Activated T-helper 17 cell treated with anti-CD3 and anti-CD28 coated beads, Interleukin-2, amount 50 U/mL, for 72 hours (primary cell): ENCODE results near the gene HKDC1. TPM values are rescaled to one million over a fixed set of nuclear protein-coding genes. Genes with fewer than 3 reads are reported as not detected.

Experiments used
- ATAC-seq: fragments of 150-1000 bp; cut with Tn5 transposase; replicated peaks from 2 replicates; pipeline ENCODE4 v1.10.0; 2021; ENCODE audit warnings: mild to moderate bottlenecking, moderate library complexity
- H3K27ac Mint-ChIP-seq: one replicate; pipeline ENCODE4 v1.8.0; 2022; ENCODE audit warnings: mixed read lengths
- H3K27me3 Mint-ChIP-seq: one replicate; pipeline ENCODE4 v1.8.0; 2022; ENCODE audit warnings: mixed read lengths
- H3K36me3 Mint-ChIP-seq: one replicate; pipeline ENCODE4 v1.8.0; 2022; ENCODE audit warnings: low read depth, mild to moderate bottlenecking, mixed read lengths
- H3K4me1 Mint-ChIP-seq: one replicate; pipeline ENCODE4 v1.8.0; 2022; ENCODE audit warnings: mixed read lengths
- H3K4me3 Mint-ChIP-seq: one replicate; pipeline ENCODE4 v1.8.0; 2022; ENCODE audit warnings: mild to moderate bottlenecking, mixed read lengths
- H3K9me3 Mint-ChIP-seq: one replicate; pipeline ENCODE4 v1.8.0; 2022; ENCODE audit warnings: mixed read lengths
- total RNA-seq, 2 donors: library from RNA; stranded (reverse); gene quantifications; one replicate each; pipeline ENCODE4 v1.2.3, GENCODE V29; 2022

The HKDC1 gene
- total RNA-seq, 2 donors from 2014 or later, result 0.19 to 0.42 TPM

DNA sequence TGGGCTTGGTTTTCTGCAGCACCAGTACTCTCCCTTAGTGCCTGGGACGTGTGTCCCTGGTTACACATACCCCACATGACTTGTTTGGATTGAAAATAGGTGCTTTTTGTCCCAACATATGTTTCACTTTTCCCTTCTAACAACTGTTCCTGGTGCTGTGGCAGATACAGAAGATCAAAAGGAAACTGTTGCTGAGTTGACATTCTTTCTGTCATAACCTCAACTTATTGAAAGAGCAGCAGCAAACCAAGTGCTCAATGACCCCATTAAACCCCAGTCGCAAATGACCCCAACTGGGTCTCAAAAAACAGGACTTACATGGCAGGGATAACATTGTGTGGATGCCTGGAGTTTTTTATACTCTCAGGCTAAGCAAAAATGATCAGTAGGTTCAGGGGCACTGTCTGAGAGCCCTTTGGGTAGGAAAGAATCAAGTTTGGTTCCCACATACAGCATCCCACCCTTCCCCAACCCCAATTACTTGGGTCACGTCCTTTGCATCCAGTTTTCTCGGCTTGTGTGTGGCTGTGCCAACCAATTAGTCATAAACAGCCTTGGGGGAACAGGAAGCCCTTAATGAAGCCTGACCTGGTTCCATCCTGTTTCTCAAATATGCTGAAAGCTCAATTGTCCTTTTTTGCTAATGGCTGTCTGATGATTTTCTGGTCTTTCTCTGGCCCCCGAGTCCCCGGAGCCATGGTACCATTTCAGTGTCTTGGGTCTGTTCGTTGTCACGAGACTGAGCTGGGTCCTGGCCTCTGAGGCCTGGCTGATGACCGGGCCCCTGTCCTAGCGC lies 4.9 kb downstream of the HKDC1 start:
- Mint-ChIP-seq H3K9me3 (no peaks in the 10 kb centered on the region), H3K4me3 (peak overlapping the region; percentile 63), H3K27me3 (no peaks in the 10 kb centered on the region), H3K4me1 (peaks cover 40% of the 10 kb centered on the region), H3K27ac (no peak overlapping the region), H3K36me3 (no peaks in the 10 kb centered on the region)
- no peak for ATAC-seq

DNA sequence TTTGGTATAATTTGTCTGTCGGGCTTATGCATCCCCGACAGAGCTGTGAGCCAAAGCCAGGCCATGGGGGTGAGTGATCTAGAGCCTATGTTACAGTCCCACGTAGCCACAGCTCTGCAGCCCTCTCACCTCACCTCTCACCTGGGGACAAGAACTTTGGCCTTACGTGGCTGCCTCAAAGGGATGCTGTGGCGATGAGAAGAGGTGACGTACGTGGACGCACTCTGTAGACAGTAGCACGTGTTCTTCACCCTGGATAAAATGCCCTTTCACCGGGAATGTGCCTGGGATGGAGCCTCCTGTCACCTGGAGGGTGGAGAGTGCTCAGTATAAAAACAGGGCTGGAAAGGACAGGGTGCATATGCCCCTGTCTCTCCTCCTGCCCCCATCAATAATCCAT lies 5.5 kb downstream of the HKDC1 start:
- Mint-ChIP-seq H3K4me1 (peaks cover 40% of the 10 kb centered on the region), H3K36me3 (no peaks in the 10 kb centered on the region), H3K27ac (no peak overlapping the region), H3K9me3 (no peaks in the 10 kb centered on the region), H3K27me3 (no peaks in the 10 kb centered on the region), H3K4me3 (peak overlapping the region; percentile 63)
- no peak for ATAC-seq

DNA sequence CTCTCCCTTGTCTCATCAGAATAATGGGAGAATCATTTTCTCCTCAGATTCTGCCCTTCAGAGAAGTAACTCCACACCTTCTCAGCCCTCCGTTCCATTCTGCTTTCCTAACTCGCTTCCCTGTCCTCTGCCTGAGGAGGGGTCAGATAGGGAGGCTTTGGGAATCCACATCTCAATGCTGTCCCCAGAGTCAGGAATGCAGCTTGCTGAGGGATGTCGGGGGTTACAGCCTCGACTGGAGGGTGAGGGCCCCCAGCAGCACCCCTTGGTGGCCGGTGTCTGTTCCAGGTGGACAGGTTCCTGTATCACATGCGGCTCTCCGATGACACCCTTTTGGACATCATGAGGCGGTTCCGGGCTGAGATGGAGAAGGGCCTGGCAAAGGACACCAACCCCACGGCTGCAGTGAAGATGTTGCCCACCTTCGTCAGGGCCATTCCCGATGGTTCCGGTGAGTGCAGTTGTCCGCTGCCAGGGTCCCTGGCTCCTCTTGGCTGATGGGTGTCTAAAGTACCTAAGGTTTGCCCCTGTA lies 6.9 kb downstream of the HKDC1 start:
- no peaks in the 10 kb centered on the region for H3K36me3 Mint-ChIP-seq
- ATAC-seq, result no peak
- H3K4me3 Mint-ChIP-seq, result no peak overlapping the region
- no peak overlapping the region for H3K27ac Mint-ChIP-seq
- no peaks in the 10 kb centered on the region for H3K9me3 Mint-ChIP-seq
- H3K27me3 Mint-ChIP-seq, result no peaks in the 10 kb centered on the region
- H3K4me1 Mint-ChIP-seq, result peaks cover 40% of the 10 kb centered on the region

DNA sequence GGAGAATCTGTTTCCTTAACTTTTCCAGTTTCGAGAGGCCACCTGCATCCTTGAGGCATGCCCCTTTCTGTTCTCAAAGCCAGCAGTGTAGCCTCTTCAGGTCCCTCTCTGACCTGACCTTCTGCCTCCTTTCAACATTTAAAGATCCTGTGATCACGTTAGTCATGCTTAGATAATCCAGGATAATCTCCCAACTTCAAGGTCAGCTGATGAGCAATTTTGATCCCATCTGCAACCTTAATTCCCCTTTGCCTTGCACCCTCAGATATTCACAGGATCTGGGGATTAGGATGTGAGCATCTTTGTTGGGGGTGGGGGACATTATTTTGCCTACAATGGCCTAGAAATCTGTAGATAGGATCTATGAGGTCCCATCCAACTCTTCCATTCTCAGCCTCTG lies 8.0 kb downstream of the HKDC1 start:
- Mint-ChIP-seq H3K4me1 (peaks cover 41% of the 10 kb centered on the region), H3K9me3 (no peaks in the 10 kb centered on the region), H3K4me3 (peak overlapping the region; percentile 90), H3K27ac (peak overlapping the region; percentile 95), H3K36me3 (no peaks in the 10 kb centered on the region), H3K27me3 (no peaks in the 10 kb centered on the region)
- ATAC-seq, result no peak

DNA sequence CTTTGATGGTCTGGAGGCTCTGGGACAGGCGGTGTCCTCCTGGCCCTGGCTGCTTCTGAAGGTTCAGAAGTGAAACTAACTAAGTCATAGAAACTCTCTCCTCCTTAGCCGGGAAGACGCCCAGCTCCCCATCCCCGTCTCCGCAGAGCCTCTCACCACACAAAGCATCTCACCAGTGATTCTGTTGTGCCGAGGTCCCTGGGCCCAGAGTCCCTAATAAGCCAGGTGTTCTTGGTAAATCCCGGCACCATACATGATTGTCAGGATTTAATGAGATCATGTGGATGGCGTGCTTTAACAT lies 9.4 kb downstream of the HKDC1 start:
- Mint-ChIP-seq H3K36me3 (no peaks in the 10 kb centered on the region), H3K4me1 (peaks cover 41% of the 10 kb centered on the region), H3K27me3 (no peaks in the 10 kb centered on the region), H3K27ac (peak overlapping the region; percentile 95), H3K4me3 (peak overlapping the region; percentile 90), H3K9me3 (no peaks in the 10 kb centered on the region)
- no peak for ATAC-seq

DNA sequence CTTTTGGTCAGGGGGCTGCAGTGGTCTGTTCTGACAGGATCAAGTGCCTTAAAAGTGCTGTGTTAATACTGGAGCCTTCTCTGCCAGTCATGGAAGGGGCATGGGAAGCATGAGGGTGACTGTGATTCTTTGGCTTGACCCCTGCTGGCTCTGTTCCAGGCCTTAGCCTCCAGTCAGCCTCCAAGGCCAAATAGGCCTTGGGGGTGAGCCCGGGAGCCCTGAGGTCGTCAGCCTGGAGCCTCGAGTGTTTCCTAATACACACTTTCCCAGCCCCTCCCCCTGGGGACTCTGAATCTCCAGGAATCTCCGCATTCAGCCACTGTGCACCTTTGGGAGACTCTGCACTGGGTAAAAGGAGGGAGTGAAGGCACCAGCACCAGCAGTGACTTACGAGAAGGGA lies 10.0 kb downstream of the HKDC1 start:
- Mint-ChIP-seq H3K4me3 (peak overlapping the region; percentile 90), H3K27ac (no peak overlapping the region), H3K36me3 (no peaks in the 10 kb centered on the region), H3K27me3 (no peaks in the 10 kb centered on the region), H3K4me1 (peaks cover 37% of the 10 kb centered on the region), H3K9me3 (no peaks in the 10 kb centered on the region)
- ATAC-seq, result no peak

DNA sequence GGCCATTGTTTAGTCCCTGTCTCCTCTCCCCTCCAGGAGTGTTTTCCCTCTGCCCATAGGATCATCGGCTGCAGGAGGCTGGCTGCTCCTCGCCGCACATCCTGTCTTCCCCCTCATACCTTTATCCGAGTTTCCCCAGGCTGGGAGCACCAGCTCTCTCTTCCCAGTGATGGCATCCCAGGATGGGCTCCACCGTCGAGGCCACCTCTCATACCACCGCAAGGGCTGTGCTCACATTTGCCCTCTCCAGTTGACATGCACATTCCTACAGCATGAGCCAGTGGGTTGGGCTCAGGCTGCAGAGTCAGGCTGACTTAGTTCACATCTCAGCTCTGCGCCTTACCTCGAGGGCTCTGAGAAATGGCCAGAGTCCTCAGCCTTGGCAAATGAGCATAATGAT lies 12.1 kb downstream of the HKDC1 start:
- H3K27ac Mint-ChIP-seq, result peak overlapping the region; percentile 21
- no peaks in the 10 kb centered on the region for H3K9me3 Mint-ChIP-seq
- H3K4me1 Mint-ChIP-seq, result peaks cover 37% of the 10 kb centered on the region
- ATAC-seq, result no peak
- no peaks in the 10 kb centered on the region for H3K27me3 Mint-ChIP-seq
- no peaks in the 10 kb centered on the region for H3K36me3 Mint-ChIP-seq
- peak overlapping the region; percentile 80 for H3K4me3 Mint-ChIP-seq

DNA sequence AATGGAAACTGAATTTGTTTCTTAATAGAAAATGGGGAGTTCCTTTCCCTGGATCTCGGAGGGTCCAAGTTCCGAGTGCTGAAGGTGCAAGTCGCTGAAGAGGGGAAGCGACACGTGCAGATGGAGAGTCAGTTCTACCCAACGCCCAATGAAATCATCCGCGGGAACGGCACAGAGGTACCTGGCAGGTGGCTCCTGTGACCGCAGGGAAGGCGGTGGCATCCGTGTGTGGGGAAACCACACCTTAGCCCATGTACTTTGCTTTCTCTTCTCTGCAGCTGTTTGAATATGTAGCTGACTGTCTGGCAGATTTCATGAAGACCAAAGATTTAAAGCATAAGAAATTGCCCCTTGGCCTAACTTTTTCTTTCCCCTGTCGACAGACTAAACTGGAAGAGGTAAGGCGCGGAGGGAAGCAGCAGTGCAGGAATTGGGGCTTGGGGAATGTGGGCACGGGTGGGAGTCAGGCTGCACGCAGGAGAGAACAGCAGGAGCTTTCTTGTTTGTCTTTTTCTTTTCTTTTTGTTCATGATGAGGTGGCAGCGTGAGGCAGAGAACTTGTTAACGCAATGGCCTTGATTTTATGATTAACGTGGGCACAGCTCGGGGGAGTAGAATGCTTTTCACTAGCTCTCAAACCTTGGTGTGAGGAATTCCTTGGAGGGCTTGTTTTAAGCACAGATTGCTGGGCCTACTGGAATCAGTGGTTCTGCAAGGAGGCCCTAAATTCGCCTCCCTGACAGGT lies 12.8 kb downstream of the HKDC1 start:
- peak overlapping the region; percentile 86 for H3K27ac Mint-ChIP-seq
- H3K36me3 Mint-ChIP-seq, result no peaks in the 10 kb centered on the region
- H3K4me3 Mint-ChIP-seq, result peak overlapping the region; percentile 80
- no peaks in the 10 kb centered on the region for H3K27me3 Mint-ChIP-seq
- peaks cover 33% of the 10 kb centered on the region for H3K4me1 Mint-ChIP-seq
- H3K9me3 Mint-ChIP-seq, result no peaks in the 10 kb centered on the region
- no peak for ATAC-seq

DNA sequence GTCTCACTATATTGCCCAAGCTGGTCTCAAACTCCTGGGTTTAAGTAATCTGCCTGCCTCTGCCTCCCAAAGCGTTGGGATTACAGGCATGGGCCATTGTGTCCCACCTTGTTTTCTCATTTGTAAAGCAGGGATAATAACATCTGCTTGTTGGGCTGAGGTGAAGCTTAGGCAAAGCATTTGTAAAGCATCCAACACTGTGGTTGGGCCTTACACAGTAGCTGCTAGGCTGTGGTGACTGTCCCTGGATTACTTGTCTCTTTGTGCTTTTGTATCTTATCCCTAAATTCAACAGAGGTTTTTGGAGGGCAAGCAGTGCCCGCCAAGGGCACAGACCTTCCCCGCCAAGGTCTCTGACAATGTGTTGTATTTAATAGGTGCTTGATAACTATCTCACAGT lies 14.3 kb downstream of the HKDC1 start:
- no peaks in the 10 kb centered on the region for H3K36me3 Mint-ChIP-seq

DNA sequence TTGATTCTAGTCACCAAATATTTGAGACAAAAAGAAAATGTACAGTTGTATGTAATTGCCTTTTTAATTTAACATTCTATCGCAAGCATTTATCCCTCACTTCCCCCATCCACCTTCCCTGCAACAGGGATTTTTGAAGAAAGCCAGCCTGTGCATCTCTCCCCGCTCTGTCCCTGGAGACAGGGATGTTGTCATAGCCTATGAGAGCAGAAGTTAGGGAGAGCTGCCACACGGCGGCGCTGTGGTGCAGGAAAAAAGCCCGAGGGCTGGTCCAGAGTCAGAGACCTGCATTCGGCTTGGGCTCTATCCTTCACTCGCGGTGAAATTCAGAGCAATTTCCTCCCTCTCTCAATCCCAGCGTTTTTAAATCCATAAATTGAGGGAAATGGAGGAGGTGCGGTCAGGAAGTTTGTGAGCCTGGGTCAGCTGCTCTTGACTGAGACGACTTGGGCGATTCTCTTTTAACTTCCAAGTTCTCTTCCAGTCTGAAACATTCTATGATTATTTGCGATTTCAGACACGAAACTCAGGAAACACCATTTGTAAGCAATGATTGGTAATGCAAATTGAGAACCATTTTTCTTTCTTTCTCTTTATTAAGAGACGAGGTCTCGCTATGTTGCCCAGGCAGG lies 17.5 kb downstream of the HKDC1 start:
- Mint-ChIP-seq H3K9me3 (no peaks in the 10 kb centered on the region), H3K36me3 (no peaks in the 10 kb centered on the region), H3K4me1 (peaks cover 7% of the 10 kb centered on the region), H3K4me3 (no peak overlapping the region), H3K27ac (no peak overlapping the region), H3K27me3 (no peaks in the 10 kb centered on the region)
- peak; percentile 99 for ATAC-seq

More for the DNA sequence above, 14.3 kb downstream of the HKDC1 start:
- H3K4me3 Mint-ChIP-seq, result no peak overlapping the region
- no peak for ATAC-seq
- peaks cover 19% of the 10 kb centered on the region for H3K4me1 Mint-ChIP-seq
- no peak overlapping the region for H3K27ac Mint-ChIP-seq
- no peaks in the 10 kb centered on the region for H3K9me3 Mint-ChIP-seq
- no peaks in the 10 kb centered on the region for H3K27me3 Mint-ChIP-seq

DNA sequence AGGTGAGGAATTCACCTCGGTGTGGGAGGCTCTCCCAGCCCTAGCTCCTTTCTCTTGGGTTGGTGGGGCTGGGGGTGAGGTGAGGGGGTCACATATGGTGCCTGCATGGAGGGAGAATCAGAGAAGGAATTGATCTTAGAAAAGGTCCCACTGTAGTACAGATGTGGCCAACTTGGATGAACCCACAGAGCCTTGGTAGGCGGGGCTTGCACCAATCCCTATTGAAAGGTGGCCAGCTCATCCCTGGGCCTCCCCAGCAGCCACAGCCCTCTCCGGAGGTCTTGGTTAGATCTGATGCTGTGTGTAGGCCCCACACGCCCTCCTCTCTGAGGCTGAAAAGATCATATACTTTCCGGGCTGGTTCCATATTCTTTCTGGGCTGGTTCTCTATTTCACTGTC lies 19.0 kb downstream of the HKDC1 start:
- Mint-ChIP-seq H3K4me3 (no peak overlapping the region), H3K36me3 (no peaks in the 10 kb centered on the region), H3K4me1 (no peaks in the 10 kb centered on the region), H3K27me3 (no peaks in the 10 kb centered on the region), H3K9me3 (no peaks in the 10 kb centered on the region), H3K27ac (no peak overlapping the region)
- no peak for ATAC-seq

DNA sequence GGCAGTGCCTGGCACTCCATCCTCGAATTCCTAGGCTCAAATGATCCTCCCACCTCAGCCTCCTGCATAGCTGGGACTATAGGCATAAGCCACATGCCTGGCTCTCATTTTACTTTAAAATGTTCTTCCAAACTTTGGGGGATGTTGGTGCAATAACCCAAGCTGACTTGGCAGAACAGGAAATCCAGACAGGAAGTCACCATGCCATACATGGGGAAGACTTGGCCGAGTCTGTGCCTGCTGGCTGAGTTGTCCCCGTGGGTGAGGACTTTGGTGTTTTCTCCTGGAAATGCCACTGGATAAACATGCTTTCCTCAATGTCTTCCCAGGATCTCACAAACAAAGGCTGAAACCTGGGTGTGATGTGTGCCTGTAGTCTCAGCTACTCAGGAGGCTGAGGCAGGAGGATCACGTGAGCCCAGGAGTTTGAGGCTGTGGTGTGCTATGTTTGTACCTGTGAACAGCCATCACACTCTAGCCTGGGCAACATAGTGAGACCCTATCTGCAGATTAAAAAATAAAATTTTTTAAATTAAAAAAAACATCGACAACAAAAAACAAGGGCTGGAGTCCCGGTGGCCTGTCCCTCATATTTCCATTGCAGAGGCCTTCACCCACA lies 19.8 kb downstream of the HKDC1 start:
- no peak overlapping the region for H3K27ac Mint-ChIP-seq
- no peaks in the 10 kb centered on the region for H3K27me3 Mint-ChIP-seq
- no peak for ATAC-seq
- H3K36me3 Mint-ChIP-seq, result no peaks in the 10 kb centered on the region
- H3K9me3 Mint-ChIP-seq, result no peaks in the 10 kb centered on the region
- H3K4me1 Mint-ChIP-seq, result no peaks in the 10 kb centered on the region
- H3K4me3 Mint-ChIP-seq, result no peak overlapping the region

DNA sequence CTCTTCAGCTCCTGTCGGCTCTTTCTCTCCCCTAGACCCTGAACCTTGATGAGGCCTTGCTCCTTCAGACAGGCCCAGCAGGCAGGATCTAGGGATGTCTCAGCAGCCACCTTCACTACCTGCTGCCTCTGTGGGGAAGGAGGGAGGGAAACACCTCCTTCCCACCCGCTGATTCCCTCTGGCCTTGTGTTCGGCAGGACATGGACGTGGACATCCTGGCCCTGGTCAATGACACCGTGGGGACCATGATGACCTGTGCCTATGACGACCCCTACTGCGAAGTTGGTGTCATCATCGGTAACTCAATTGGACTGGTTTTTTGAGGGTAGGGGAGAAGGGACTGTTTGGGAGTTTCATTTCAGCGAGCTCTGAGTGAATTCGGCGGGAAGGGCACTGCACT lies 20.3 kb downstream of the HKDC1 start:
- Mint-ChIP-seq H3K9me3 (no peaks in the 10 kb centered on the region), H3K27me3 (no peaks in the 10 kb centered on the region), H3K4me1 (no peaks in the 10 kb centered on the region), H3K4me3 (no peak overlapping the region), H3K27ac (peak overlapping the region; percentile 53), H3K36me3 (no peaks in the 10 kb centered on the region)
- no peak for ATAC-seq

DNA sequence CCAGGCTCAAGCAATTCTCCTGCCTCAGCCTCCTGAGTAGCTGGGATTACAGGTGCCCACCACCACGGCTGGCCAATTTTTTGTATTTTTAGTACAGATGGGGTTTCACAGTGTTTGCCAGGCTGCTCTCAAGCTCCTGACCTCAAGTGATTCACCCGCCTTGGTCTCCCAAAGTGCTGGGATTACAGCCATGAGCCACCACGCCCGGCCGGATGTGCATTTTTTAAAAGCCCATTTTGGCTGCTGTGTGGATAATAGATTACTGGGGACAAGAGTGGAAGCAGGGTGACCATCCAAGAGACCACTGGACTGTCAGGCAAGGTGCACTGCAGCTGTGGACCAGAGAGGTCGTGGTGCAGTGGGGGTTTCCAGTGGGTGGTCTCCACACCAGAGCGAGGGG lies 21.4 kb downstream of the HKDC1 start:
- H3K36me3 Mint-ChIP-seq, result no peaks in the 10 kb centered on the region
- no peaks in the 10 kb centered on the region for H3K27me3 Mint-ChIP-seq
- no peak overlapping the region for H3K4me3 Mint-ChIP-seq

More for the DNA sequence above, 21.4 kb downstream of the HKDC1 start:
- H3K9me3 Mint-ChIP-seq, result no peaks in the 10 kb centered on the region
- no peak overlapping the region for H3K27ac Mint-ChIP-seq
- no peaks in the 10 kb centered on the region for H3K4me1 Mint-ChIP-seq
- no peak for ATAC-seq
